Urinary bladder (tissue), 4 donors: ENCODE measurements around the gene CSHL1. TPM values are rescaled to one million over a fixed set of nuclear protein-coding genes. Genes with fewer than 3 reads are reported as not detected.
"Not testable (repeated sequence)": the region's sequence is repeated elsewhere in the genome, so short reads cannot be mapped to it uniquely, and the experiment has no call there.

ENCODE experiments used
- DNase-seq: peaks from one replicate; pipeline ENCODE4 v3.0.0-alpha.2; 2015; ENCODE audit errors: extremely low spot score
- H3K27ac ChIP-seq: one replicate; pipeline ENCODE4 v1.5.1; 2013; ENCODE audit warnings: low read depth, mild to moderate bottlenecking, moderate library complexity
- H3K36me3 ChIP-seq: one replicate; pipeline ENCODE4 v1.6.1; 2013; ENCODE audit warnings: mild to moderate bottlenecking, moderate library complexity; ENCODE audit not compliant: insufficient read depth
- H3K4me1 ChIP-seq: one replicate; pipeline ENCODE4 v1.6.1; 2013; ENCODE audit warnings: mild to moderate bottlenecking, moderate library complexity; ENCODE audit not compliant: insufficient read depth
- H3K4me3 ChIP-seq: one replicate; pipeline ENCODE4 v1.5.1; 2013; ENCODE audit warnings: low read depth, low read length
- WGBS: extraction: QIAGEN DNeasy Blood & Tissue Kit; methylation state at CpG from one replicate; pipeline ENCODE4 v1.1.7; 2013; 5-methylcytosine and 5-hydroxymethylcytosine counted together
- polyA plus RNA-seq: library from polyadenylated mRNA; stranded (reverse); fragments of 200-250 nt; gene quantifications from one replicate; pipeline ENCODE4 v1.2.3, GENCODE V29; 2013
- total RNA-seq: library from RNA; depleted of rRNA; stranded (reverse); fragments of >200 nt; gene quantifications from one replicate; pipeline ENCODE4 v1.2.3, GENCODE V29; 2014
- donor health status: healthy with polysubstance abuse.
- donor health status: healthy.

The CSHL1 gene
- total and polyA plus RNA-seq, 2 donors = not detected

DNA sequence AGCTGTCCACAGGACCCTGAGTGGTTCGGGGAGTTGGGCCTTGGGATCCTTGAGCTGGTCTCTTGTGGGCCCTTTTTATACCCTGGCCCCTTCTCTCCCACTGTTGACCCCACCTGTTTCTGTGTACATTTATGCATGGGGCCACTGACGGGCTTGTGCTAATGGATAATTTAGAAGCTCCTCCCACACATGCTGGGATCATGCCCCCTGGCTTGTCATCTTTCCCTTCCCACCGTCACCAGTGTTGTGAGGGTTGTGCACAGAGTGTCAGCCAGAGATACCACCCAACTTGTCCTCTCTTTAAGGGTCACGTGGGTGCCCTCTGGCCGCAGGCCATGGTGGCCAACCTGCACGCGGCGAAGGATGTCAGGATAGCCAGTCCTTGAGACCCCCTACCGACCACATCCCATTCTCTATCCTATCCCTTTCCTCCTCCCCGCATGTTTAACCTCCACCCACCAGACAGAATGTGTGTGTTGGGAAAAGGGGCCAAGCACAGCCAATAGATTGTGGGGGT is 7.8 kb upstream of the CSHL1 start, which contains the start of gene GH1:
TSS of gene GH1 (minus strand) at position 51 of the 517 bp plus-strand sequence. CDS start 63 bp downstream, outside the sequence.
- H3K27ac ChIP-seq, DNase-seq, H3K36me3 ChIP-seq, H3K4me1 ChIP-seq, H3K4me3 ChIP-seq: not testable (repeated sequence)
- WGBS = 47% methylated on average over 10 of the region's 10 CpGs

DNA sequence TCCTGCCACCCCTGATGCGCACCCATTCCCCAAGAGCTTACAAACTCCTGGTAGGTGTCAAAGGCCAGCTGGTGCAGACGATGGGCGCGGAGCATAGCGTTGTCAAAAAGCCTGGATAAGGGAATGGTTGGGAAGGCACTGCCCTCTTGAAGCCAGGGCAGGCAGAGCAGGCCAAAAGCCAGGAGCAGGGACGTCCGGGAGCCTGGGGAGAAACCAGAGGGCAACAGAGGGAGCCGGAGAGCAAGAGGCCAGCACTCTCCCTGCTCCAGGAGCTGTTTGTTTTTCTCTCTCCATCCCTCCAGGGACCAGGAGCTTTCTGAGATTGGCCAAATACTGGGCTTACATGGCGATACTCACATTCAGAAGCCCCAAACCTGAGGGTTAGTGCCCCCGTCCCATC is 7.2 kb upstream of the CSHL1 start:
- Histone ChIP-seq H3K4me3 (no peak overlapping the region), H3K36me3 (no peaks in the 10 kb centered on the region), H3K4me1 (no peaks in the 10 kb centered on the region), H3K27ac (no peak overlapping the region)
- 50% methylated on average over 10 of the region's 10 CpGs for WGBS
- DNase-seq = no peak

GRCh38 chr17:63917646-63918045 is 6.6 kb upstream of the CSHL1 start:
- no peak overlapping the region for H3K27ac ChIP-seq
- 78% methylated on average over 13 of the region's 13 CpGs for WGBS
- H3K4me1 ChIP-seq = no peaks in the 10 kb centered on the region
- no peak overlapping the region for H3K4me3 ChIP-seq
- H3K36me3 ChIP-seq = no peaks in the 10 kb centered on the region
- no peak for DNase-seq

- DNase-seq, H3K36me3 ChIP-seq, H3K4me3 ChIP-seq, H3K4me1 ChIP-seq, H3K27ac ChIP-seq: not testable (repeated sequence)
- 82% methylated on average over 11 of the region's 11 CpGs for WGBS
Observed at GRCh38 chr17:63917206-63917605, 6.1 kb upstream of the CSHL1 start.

DNA sequence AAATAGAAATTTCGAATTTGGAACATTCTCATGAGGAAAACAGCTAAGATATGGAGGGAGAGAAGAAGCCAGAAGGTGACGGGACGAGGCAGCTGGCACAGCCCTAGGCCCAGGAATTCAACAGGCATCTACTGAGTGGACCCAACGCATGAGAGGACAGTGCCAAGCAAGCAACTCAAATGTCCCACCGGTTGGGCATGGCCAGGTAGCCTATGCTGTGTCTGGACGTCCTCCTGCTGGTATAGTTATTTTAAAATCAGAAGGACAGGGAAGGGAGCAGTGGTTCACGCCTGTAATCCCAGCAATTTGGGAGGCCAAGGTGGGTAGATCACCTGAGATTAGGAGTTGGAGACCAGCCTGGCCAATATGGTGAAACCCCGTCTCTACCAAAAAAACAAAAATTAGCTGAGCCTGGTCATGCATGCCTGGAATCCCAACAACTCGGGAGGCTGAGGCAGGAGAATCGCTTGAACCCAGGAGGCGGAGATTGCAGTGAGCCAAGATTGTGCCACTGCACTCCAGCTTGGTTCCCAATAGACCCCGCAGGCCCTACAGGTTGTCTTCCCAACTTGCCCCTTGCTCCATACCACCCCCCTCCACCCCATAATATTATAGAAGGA is 5.6 kb upstream of the CSHL1 start:
- no peak for DNase-seq
- H3K27ac ChIP-seq = no peak overlapping the region
- H3K4me1 ChIP-seq = no peaks in the 10 kb centered on the region
- H3K36me3 ChIP-seq = no peaks in the 10 kb centered on the region
- WGBS = 84% methylated on average over 12 of the region's 12 CpGs
- H3K4me3 ChIP-seq = no peak overlapping the region

DNA sequence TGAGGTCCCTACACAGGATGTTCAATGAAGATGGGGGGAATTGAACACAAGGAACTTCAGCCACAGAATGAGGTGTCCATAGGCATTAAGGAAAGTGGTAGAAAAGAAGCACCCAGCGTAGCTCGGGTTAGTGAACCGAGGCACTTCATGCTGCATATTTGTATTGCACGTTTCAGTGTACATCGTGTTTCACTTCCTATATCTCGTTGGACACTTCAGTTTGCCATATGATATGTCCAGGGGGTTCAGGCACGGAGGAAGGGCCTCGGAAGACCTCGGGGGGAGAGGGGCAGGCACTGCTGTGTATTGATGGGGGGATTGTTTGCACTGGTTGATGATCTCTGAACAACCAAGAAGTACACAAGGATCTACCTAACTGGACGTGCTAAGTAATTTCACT is 4.7 kb upstream of the CSHL1 start:
- H3K27ac ChIP-seq, H3K4me1 ChIP-seq, H3K36me3 ChIP-seq, H3K4me3 ChIP-seq, DNase-seq: not testable (repeated sequence)
- 72% methylated on average over 10 of the region's 10 CpGs for WGBS

DNA sequence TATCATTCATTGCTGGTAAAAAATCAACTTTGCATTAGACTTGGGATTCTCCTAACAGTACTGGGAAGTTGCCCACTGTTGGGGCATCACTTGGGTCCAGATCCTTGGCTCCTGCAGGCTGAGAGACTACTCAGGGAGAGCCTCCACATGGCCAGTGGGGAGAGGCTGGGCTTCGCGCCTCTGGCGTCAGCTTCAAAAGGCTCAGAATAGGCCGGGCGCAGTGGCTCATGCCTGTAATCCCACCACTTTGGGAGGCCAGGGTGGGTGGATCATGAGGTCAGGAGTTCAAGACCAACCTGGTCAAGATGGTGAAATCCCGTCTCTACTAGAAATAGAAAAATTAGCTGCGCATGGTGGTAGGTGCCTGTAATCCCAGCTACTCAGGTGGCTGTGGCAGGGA is 3.4 kb upstream of the CSHL1 start:
- Histone ChIP-seq H3K36me3 (no peaks in the 10 kb centered on the region), H3K4me3 (no peak overlapping the region), H3K27ac (no peak overlapping the region), H3K4me1 (no peaks in the 10 kb centered on the region)
- DNase-seq = no peak
- WGBS = 94% methylated on average over 7 of the region's 7 CpGs

DNA sequence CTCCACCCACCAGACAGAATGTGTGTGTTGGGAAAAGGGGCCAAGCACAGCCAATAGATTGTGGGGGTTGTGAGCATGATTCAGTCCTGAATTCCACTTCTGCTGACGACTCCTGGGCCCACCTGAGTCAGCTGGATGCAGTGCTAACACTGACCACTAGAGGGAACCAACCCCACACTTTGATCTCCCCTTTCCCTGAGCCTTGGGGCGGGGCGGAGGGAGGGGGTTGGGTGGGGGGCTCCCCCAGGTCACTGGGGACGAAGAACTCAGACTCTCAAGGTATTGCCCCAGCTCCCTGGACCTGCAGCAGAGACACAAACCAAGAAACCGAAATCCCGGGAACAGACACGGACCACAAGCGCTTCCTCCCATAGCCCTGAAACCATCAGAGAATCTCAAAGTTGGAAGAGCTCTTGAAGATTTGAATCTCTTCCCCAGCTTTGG is 621 bp upstream of the CSHL1 start:
- DNase-seq = no peak
- Histone ChIP-seq H3K27ac (no peak overlapping the region), H3K4me3 (no peak overlapping the region), H3K36me3 (no peaks in the 10 kb centered on the region), H3K4me1 (no peaks in the 10 kb centered on the region)
- WGBS = 38% methylated on average over 8 of the region's 8 CpGs

DNA sequence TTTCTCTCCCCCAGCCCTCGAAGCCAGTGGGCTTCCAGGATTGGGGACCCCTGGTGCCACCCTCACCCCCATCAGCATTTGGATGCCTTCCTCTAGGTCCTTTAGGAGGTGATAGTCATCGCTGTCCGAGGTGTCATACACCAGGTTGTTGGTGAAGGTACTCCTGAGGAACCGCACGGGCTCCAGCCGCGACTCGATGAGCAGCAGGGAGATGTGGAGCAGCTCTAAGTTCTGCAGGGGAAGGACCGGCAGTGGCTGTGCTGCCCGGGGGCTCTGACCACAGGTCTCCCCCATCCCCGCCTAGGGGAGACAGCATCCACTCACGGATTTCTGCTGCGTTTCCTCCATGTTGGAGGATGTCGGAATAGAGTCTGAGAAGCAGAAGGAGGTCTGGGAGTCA is 962 bp downstream of the CSHL1 start:
- no peaks in the 10 kb centered on the region for H3K36me3 ChIP-seq
- DNase-seq = no peak
- WGBS = 78% methylated on average over 14 of the region's 14 CpGs
- no peak overlapping the region for H3K4me3 ChIP-seq
- no peak overlapping the region for H3K27ac ChIP-seq
- H3K4me1 ChIP-seq = no peaks in the 10 kb centered on the region

- not testable (repeated sequence) for H3K27ac ChIP-seq, H3K4me1 ChIP-seq, DNase-seq, H3K4me3 ChIP-seq, H3K36me3 ChIP-seq
- 90% methylated on average over 10 of the region's 10 CpGs for WGBS
Observed at GRCh38 chr17:63909586-63909985, 1.5 kb downstream of the CSHL1 start.

GRCh38 chr17:63907161-63907778 is 3.8 kb downstream of the CSHL1 start:
- H3K27ac ChIP-seq, H3K4me3 ChIP-seq, DNase-seq, H3K36me3 ChIP-seq, H3K4me1 ChIP-seq: not testable (repeated sequence)
- WGBS = 42% methylated on average over 11 of the region's 12 CpGs

GRCh38 chr17:63904796-63905195 is 6.3 kb downstream of the CSHL1 start:
- H3K4me1 ChIP-seq, H3K27ac ChIP-seq, H3K4me3 ChIP-seq, DNase-seq, H3K36me3 ChIP-seq: not testable (repeated sequence)
- 93% methylated on average over 8 of the region's 8 CpGs for WGBS

- not testable (repeated sequence) for H3K36me3 ChIP-seq, H3K4me1 ChIP-seq, DNase-seq, H3K27ac ChIP-seq, H3K4me3 ChIP-seq
- 41% methylated on average over 5 of the region's 5 CpGs for WGBS
Observed at GRCh38 chr17:63903787-63904201, 7.3 kb downstream of the CSHL1 start.

DNA sequence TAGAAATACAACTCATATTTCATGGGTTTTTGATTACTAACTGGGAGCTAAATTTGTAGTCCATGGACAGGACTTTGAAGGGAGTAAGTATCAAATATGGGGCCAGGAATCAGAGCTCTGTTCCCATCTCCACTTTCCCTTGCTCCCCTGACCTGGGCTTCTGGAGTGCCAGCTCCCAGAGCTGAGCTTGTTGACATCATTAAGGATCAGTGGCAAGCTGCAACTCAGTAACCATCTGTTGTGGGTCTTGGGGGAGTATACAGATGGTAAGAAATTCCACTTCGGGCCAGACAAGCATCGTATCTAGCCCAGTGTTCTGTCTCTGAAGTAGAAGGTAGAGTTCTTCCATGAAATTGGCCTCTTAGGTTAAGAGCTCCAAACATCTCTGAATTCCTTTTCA is 9.1 kb downstream of the CSHL1 start:
- not testable (repeated sequence) for H3K4me3 ChIP-seq, H3K4me1 ChIP-seq, H3K36me3 ChIP-seq, DNase-seq, H3K27ac ChIP-seq
- WGBS = 84% methylated on average over 2 of the region's 2 CpGs
